Fibroblast of gingiva (primary cell): ENCODE data around the gene PLEKHM3.

Experiments used
- DNase-seq: peaks from one replicate; pipeline ENCODE4 v3.0.0-alpha.2; 2011; ENCODE audit warnings: low read depth

PLEKHM3 gene

GRCh38 chr2:207787017-207787416, 238.3 kb downstream of the PLEKHM3 start:
- no peak for DNase-seq

DNA sequence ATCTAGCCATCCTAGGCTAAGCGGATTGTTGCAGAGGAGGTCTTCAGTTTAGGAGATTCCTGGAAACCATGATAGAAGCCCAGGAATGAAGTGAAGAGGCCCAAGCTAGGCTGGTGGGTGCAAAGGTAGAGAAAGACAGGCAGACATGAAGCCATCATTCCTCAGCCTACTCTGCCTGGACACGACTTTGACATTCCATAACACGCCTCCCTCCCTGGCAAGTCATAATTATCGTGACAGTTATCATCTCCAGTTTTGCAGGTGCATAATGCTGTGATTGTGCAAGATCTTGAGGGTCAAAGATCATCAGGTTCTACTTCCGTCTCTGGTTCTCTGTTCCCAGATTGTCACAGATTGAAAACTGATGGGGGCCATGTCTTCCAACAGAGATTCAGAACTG, 240.4 kb downstream of the PLEKHM3 start:
- DNase-seq, result no peak

- no peak for DNase-seq
Observed at GRCh38 chr2:207783514-207783913, 241.8 kb downstream of the PLEKHM3 start.

- DNase-seq, result no peak
Observed at GRCh38 chr2:207782238-207783030, 242.9 kb downstream of the PLEKHM3 start.

GRCh38 chr2:207779523-207779922, 245.8 kb downstream of the PLEKHM3 start:
- no peak for DNase-seq

- no peak for DNase-seq
Observed at GRCh38 chr2:207778298-207778882, 246.9 kb downstream of the PLEKHM3 start.

DNA sequence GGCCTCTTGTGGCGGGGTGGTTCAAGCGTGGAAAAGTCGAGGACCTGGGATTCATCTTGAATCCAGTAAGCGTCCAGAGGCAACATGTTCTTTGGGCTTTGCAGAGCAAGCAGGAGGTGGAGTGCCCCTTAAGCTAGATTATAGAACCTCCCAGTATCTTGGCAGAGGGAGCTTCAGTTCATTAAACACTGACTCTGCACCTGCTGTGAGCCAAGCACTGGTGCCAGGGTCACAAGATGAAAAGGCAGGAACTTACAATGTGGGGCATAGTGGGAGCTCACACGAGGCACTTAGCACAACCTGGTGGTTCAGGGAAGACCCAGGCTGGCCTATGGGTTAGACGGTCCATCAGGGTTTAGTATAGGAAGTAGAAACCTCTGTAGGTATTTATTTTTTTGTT, 248.2 kb downstream of the PLEKHM3 start:
- DNase-seq, result no peak

GRCh38 chr2:207775473-207775872, 249.9 kb downstream of the PLEKHM3 start:
- DNase-seq, result no peak

- no peak for DNase-seq
Observed at GRCh38 chr2:207772844-207773205, 252.5 kb downstream of the PLEKHM3 start.

DNA sequence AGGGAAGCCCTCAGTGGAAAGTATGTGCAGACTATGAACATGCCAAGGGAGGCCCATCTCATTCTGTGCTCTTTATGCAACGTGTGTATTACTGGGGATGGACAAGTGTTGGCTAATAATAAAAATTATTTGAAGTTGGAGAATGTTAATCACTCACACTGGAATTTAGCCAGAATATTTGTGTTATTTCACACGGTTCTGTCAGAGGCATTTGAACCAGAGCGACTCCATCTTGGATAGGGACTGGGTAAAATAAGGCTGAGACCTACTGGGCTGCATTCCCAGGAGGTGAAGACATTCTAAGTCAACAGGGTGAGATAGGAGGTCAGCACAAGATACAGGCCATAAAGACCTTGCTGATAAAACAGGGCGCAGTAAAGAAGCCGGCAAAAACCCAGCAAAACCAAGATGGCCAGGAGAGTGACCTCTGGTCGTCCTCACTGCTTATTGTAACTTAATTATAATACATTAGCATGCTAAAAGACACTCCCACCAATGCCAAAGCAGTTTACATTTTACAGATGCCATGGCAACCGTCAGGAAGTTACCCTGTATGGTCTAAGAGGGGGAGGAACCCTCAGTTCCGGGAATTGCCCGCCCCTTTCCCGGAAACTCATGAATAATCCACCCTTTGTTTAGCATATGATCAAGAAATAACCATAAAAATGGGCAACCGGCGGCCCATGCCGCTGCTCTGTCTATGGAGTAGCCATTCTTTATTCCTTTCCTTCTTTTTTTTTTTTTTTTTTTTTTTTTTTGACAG, 253.1 kb downstream of the PLEKHM3 start:
- DNase-seq, result peak; percentile 14

DNA sequence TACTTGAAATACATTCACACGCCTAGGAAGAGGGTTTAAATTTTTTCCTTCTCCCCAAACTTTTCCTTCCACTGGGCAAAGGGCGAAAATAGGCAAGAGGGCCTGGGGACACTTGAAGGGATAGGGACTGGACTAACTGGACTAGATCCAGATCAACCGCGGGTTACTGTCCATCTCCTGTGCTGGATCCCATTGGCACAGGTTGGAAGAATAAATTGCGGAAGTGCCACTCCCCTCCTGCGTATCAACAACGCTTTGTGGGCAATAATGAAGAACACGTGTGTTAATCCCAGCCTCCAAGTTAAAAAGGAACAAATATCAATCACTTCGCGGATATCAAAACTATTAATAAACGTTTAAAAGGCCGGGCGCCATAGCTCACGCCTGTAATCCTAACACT, 253.9 kb downstream of the PLEKHM3 start:
- no peak for DNase-seq
